Inflammatory macrophage treated with lipopolysaccharide for 4 hours (primary cell): ENCODE data around the gene CAPN13.

Experiments
- DNase-seq: peaks from one replicate; pipeline ENCODE4 v3.0.0-alpha.2; 2020

CAPN13 gene

GRCh38 chr2:30786923-30787685 is 20.1 kb downstream of the CAPN13 start:
- DNase-seq = no peak

- DNase-seq = no peak
Observed at GRCh38 chr2:30784682-30785081, 22.6 kb downstream of the CAPN13 start.

GRCh38 chr2:30781961-30782533 is 25.2 kb downstream of the CAPN13 start:
- no peak for DNase-seq

GRCh38 chr2:30781451-30781850 is 25.8 kb downstream of the CAPN13 start:
- no peak for DNase-seq

DNA sequence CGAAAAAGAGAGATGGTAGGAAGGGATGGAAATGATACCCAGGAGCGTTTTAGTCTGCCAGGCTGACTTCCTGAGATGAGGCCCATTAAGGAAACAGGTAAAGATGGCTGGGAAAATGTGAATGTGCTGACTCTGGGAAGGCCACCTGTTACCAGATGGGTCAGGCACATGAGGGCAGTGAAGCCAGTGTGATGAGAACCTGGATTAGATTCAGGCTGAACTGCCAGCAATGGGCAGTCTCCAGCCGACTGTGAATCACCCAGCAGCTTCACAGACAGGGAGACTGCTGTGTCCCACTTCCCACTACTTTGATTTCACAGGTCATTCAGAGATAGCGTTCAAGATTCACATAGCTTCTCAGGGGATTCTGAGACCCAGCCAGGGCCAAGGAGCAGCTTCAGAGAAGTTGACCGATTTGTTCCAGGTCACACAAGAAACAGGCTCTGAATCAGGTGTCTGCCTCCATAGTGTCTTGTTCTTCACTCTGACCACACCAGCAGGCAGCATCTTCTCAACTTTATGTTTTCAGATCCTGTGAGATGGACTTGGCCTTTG is 26.4 kb downstream of the CAPN13 start:
- DNase-seq = no peak

DNA sequence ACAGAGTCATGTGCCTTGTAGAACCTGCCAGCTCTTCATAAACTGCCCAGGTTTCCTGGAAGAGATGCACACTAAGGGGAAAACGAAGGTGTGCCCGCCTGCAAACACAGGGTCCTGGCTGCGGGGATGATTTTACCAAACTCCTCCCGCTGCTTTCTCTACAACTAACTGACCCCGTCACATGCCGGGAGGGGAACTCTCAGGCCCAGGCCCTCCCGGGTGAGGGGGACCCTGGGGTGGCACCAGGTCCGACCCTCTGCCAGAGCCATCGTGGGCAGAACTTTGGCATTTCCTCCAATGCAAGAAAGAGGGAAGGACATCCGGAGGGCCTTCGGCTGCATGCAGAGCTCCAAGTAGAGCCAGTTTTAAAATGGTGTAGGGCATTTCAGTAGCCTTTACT is 28.6 kb downstream of the CAPN13 start:
- no peak for DNase-seq

DNA sequence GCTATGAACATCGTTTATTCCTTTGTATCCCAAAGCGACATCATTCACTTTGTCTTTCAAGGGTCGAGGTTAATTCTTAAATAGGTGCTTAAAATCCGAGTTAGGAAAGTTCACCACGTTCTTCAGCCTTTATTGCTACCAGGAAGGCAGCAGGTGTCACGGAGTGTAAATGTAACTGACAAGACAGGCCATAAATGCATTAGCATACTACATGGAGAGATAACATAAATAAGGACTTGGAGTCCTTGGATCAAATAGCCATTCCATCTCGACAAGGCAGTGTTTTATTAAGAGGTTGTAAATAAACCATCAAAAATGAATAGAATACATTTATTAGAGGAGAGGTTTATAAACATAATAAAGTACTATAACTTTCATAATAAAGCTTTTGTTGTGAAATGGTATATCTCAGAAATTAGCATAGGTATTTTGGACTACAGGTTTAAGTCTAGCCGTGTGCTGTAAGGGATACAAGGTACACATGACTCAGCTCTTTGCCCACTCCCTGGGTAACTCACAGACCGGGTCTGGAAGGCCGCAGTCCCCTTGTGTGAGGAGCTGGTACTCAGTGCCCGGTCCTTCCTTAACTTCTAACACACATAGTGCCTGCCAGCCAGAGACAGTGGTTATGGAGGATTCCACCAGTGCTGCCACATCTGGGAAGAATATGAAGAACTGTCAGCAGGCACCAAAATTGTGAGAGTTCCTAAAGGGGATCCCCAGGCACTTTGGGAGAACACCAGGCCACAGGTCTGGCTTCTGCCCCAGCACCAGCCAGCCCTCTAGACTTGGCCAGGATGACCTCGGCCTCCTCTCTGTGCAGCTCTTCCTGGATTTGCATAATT is 29.4 kb downstream of the CAPN13 start:
- DNase-seq = no peak

DNA sequence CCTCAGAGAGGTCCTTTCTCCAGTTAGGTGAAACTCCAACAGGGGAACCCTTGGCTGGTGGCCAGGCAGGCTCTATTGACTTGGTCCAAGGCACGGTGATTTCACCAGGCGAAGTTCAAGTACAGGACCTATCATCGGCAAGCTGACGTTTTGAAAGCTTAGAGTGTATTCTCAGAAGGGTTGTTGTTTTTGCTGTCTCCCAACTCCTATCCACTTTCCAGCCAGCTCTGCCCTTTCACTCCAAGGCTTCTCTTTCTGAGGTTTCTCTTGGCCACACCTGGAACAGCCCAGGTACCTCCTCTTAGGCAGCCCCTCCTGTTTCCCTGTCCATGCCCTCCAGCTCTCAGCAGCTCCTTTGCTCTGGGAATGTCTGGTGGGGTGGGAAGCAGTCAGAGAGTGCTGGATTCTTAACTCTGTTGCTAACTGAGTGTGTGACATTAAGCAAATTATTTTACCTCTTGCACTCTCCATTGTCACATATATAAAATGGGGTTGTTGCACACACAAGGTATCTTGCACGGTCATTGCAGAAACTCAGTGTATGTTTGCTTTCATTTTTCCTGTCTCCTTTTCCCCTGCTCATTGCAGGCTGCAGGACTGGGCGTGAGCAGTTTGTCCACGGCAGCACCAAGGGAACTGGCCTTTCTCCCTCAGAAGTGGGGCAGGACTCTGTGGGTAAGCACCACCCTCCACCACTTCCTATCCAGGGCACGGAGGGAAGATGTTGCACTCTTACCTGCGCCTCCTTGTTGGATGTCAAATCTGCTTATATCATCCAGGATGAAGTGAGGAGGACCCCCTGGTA is 30.2 kb downstream of the CAPN13 start:
- DNase-seq = no peak

DNA sequence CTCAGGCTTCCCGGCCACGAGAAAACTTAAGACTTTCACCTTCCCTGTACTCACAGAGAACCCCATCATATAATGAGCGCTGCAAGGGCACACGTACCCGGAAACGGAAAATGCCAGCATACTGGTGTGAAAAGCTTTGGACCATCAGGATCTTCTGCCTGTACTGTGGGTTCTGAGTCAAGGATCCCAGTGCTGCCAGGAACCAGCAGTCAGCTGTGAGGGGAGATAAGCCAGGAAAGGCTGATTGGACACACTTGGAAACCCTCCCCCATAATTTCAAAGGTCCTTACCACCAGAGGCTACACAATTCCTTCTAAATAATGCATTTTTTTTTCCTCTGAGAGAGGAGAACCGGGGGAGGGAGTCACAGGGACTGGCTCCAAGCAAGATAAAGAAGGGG is 31.4 kb downstream of the CAPN13 start:
- DNase-seq = no peak

DNA sequence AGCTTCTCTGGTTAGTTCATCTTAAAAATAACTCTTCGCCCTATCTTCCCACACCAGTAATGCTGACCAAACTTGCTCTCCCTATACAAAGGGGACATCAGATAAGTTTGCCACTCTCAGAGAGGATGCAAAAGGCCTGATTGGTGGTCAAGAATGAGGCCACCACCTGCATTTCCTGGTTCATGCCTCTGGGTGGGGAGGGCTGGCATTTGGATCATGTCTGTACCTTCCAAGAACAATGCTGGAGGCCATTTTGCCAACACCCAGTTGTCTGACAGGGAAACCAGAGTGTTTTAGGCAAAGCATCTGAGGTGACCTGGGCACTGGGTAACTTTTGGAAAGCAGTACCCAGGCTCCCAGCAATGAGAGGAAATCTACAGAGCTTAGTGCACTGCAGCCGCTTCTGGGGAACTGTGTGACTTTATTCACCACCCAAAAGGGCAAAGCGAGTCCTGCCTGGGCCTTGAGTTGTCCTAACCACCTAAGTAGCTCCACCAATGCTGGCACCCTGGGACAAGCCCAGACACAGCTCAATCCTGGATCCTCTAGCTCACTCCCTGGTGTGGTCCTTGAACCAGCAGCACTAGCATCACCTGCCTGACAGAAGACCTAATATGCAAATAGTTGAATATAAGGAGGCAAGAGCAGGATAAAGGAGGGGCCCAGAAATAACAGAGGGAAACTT is 35.1 kb downstream of the CAPN13 start:
- DNase-seq = no peak

- no peak for DNase-seq
Observed at GRCh38 chr2:30770816-30771576, 36.2 kb downstream of the CAPN13 start.

GRCh38 chr2:30769891-30770462 is 37.3 kb downstream of the CAPN13 start:
- DNase-seq = no peak

GRCh38 chr2:30769481-30769780 is 37.8 kb downstream of the CAPN13 start:
- DNase-seq = no peak

- DNase-seq = no peak
Observed at GRCh38 chr2:30768708-30769480, 38.4 kb downstream of the CAPN13 start.

DNA sequence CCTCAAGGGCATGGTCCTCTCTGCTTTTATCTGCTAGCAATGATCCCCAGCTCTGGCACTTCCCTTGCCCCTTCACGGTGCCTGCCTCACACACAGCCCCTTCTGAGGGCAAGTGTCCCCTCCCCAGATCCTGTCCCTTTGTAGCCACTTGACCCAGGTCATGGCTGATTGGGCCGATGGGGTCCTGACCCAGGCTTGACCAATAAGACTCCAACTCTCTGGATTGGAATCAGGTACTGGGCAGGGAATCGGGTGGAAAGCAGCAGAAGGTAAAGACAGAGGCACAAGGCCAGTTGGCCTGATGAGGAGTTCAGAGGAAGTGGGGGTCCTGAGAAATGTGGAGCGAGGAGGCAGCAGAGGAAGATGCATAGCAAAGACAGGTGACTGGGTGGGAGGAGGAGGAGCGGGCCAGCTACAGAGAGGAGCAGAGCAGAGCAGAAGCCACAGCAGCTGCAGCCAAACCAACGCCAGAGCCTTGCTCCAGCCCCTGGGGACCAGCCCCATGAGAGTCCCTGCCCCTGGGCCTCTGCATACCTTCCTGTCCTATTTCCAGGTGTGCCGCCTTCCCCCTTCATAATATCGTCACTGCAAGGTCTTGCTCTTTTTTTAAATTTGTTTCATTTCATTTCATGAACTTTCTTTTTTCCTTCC is 39.1 kb downstream of the CAPN13 start:
- no peak for DNase-seq

- DNase-seq = no peak
Observed at GRCh38 chr2:30766666-30767065, 40.6 kb downstream of the CAPN13 start.

DNA sequence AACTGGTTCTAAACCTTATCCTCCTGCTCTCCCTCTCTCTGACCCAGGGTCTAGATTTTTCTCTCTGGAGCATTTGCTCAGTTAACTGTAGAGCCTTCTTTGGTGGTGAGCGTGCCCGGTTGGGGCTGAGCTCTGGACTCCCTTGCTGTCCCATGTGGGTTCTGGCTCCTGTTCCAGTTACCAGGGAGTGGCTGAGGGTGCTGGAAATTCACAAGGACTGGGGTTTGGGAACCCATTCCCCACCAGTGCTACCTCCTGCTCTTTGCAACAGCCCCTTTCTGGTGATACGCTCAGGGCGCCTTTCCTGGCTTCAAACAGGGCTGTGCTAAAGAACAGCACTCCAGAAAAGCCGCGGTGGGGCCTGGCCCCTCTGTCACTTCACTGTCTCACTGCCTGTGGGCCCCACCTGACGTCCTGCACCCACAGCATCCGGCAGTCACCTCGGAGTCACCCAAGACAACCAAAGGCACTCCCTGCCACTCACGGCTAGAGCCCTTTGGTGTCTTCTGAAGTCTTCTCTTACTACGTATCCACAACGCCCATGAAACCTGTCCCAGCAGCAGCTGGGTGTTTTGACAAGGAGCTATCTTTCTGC is 41.3 kb downstream of the CAPN13 start:
- no peak for DNase-seq

DNA sequence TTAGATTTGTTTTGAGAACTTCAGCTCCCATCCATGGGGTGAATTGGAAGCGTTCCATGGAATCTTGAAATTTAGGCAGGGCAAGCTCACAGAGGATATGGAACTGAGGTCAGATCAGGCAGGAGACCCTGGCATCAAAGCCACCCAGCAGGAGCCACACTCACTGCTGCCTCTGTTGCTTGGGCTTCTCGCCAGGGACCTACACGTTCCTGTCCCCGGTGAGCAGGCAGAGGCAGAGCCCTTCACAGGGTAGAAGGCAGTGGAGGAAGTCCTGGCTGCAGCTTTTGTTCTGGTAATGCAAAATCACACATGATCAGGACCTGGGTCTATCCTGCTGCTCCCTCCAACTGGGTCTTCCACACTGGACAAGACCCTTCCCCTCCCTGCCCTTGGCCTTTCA is 42.1 kb downstream of the CAPN13 start:
- no peak for DNase-seq

- no peak for DNase-seq
Observed at GRCh38 chr2:30764021-30764800, 43.0 kb downstream of the CAPN13 start.
